Endothelial cell of umbilical vein (primary cell): ENCODE measurements around the gene UBE4B. TPM values are rescaled to one million over a fixed set of nuclear protein-coding genes. Genes with fewer than 3 reads are reported as not detected.

Experiments used
- BruUV-seq: library from RNA; stranded (reverse); fragments of 400-500 nt; replicated peaks from 2 replicates; lab custom pipeline; 2021; lab: Mats Ljungman, UMichigan
- CTCF ChIA-PET: fragments of 300-600, 350-600 bp; sonication (Branson Sonifier 250); formaldehyde crosslinking; loops from one replicate; lab custom pipeline; 2021; ENCODE audit warnings: antibody characterized with exemption, inconsistent platforms; lab: Charles Lee
- POLR2A ChIA-PET: fragments of 300-600, 350-600 bp; sonication (Branson Sonifier 250); formaldehyde crosslinking; loops from one replicate; lab custom pipeline; 2021; ENCODE audit warnings: antibody characterized with exemption, inconsistent platforms; lab: Charles Lee
- DNase-seq: peaks from one replicate; pipeline ENCODE4 v3.0.0-alpha.2; 2011; ENCODE audit warnings: low read depth, low spot score
- FAIRE-seq: peaks from 2 replicates; lab custom pipeline; 2011; peaks lifted over from hg19 to GRCh38; lab: Jason Lieb, UNC
- H2AFZ ChIP-seq: 2 replicates; pipeline ENCODE4 v1.6.0; 2012; ENCODE audit warnings: low read depth, low read length, control low read depth, inconsistent platforms
- H3K27ac ChIP-seq: 2 replicates; pipeline ENCODE4 v1.5.1; 2011; ENCODE audit warnings: low read depth, mild to moderate bottlenecking, control low read depth, low read length, moderate library complexity; ENCODE audit not compliant: insufficient read depth
- H3K27me3 ChIP-seq, 2 experiments: 2 replicates each; pipeline versions ENCODE4 v1.6.0 to v1.6.1; 2011; ENCODE audit warnings: low read length in 2 of 2, mixed read lengths in 1 of 2; ENCODE audit not compliant: control insufficient read depth in 2 of 2, insufficient read depth in 2 of 2
- H3K36me3 ChIP-seq, 2 experiments: 2 replicates in 1 of 2; 3 replicates in 1 of 2; pipeline ENCODE4 v1.5.1; 2011; ENCODE audit warnings: low read length in 2 of 2, mild to moderate bottlenecking in 1 of 2, moderate library complexity in 1 of 2; ENCODE audit not compliant: control insufficient read depth in 2 of 2, insufficient read depth in 2 of 2; ENCODE audit errors: extremely low read depth in 1 of 2
- H3K4me1 ChIP-seq: 3 replicates; pipeline ENCODE4 v1.5.1; 2011; ENCODE audit warnings: mild to moderate bottlenecking, low read length; ENCODE audit not compliant: control insufficient read depth, insufficient read depth; ENCODE audit errors: extremely low read depth
- H3K4me2 ChIP-seq: 2 replicates; pipeline ENCODE4 v1.6.1; 2011; ENCODE audit warnings: low read length, control low read depth, mixed read lengths; ENCODE audit not compliant: insufficient read depth
- H3K4me3 ChIP-seq, 3 experiments: fragments of 200-600 bp in 1 of 3; sonication (generic), shearing (Covaris generic) in 1 of 3; replicated peaks in 1 of 3; 2 replicates each; pipeline ENCODE4 v1.5.1; 2011 to 2016; ENCODE audit warnings: control low read depth in 3 of 3, low read length in 3 of 3, mild to moderate bottlenecking in 2 of 3, inconsistent platforms in 1 of 3, low read depth in 1 of 3, moderate library complexity in 1 of 3; ENCODE audit not compliant: insufficient read depth in 1 of 3
- H3K79me2 ChIP-seq: 2 replicates; pipeline ENCODE4 v1.6.0; 2012; ENCODE audit warnings: low read length, inconsistent platforms; ENCODE audit not compliant: control insufficient read depth, insufficient read depth
- H3K9ac ChIP-seq: replicated peaks from 2 replicates; pipeline ENCODE3; 2011; ENCODE audit warnings: low read length, control low read depth; ENCODE audit not compliant: insufficient read depth; ENCODE audit errors: extremely low read depth
- H3K9me1 ChIP-seq: replicated peaks from 3 replicates; pipeline ENCODE4 v1.6.0; 2011; ENCODE audit warnings: mild to moderate bottlenecking, low read length; ENCODE audit not compliant: control insufficient read depth, insufficient read depth; ENCODE audit errors: extremely low read depth
- H3K9me3 ChIP-seq: replicated peaks from 2 replicates; pipeline ENCODE4 v1.5.1; 2012; ENCODE audit warnings: low read length, inconsistent platforms; ENCODE audit not compliant: control insufficient read depth, insufficient read depth
- H4K20me1 ChIP-seq: replicated peaks from 2 replicates; pipeline ENCODE3; 2011; ENCODE audit warnings: mild to moderate bottlenecking, low read length; ENCODE audit not compliant: control insufficient read depth, insufficient read depth; ENCODE audit errors: extremely low read depth
- CTCF ChIP-seq, 2 donors: IDR thresholded peaks; 1 replicate in 1 of 2; 2 replicates in 1 of 2; pipeline ENCODE4 v1.5.1; 2011; ENCODE audit warnings: low read length in 2 of 2, mild to moderate bottlenecking in 2 of 2, moderate library complexity in 2 of 2, control low read depth in 1 of 2, inconsistent platforms in 1 of 2, low read depth in 1 of 2; ENCODE audit not compliant: insufficient read depth in 1 of 2; ENCODE audit errors: extremely low read depth in 1 of 2
- EZH2 ChIP-seq: IDR thresholded peaks from 2 replicates; pipeline ENCODE4 v1.6.1; 2012; ENCODE audit warnings: borderline replicate concordance, low read depth, mild to moderate bottlenecking, moderate library complexity, low read length, inconsistent platforms; ENCODE audit not compliant: severe bottlenecking
- FOS ChIP-seq: IDR thresholded peaks from 2 replicates; pipeline ENCODE4 v1.6.1; 2011; ENCODE audit warnings: mild to moderate bottlenecking, low read length, moderate library complexity, borderline replicate concordance; ENCODE audit not compliant: insufficient read depth
- GATA2 ChIP-seq: IDR thresholded peaks from 2 replicates; pipeline ENCODE4 v1.7.0; 2011; ENCODE audit warnings: low read depth, mild to moderate bottlenecking, moderate library complexity, mixed read lengths, low read length; ENCODE audit not compliant: insufficient read length, insufficient read depth
- JUN ChIP-seq: IDR thresholded peaks from 2 replicates; pipeline ENCODE4 v1.6.1; 2011; ENCODE audit warnings: borderline replicate concordance, low read depth; ENCODE audit not compliant: insufficient read length, insufficient read depth
- MAX ChIP-seq: IDR thresholded peaks from 2 replicates; pipeline ENCODE4 v1.6.1; 2011; ENCODE audit not compliant: insufficient read depth, insufficient read length
- MYC ChIP-seq: IDR thresholded peaks from one replicate; pipeline ENCODE4 v1.6.1; 2011; ENCODE audit warnings: mild to moderate bottlenecking, low read depth, low read length
- POLR2A ChIP-seq: IDR thresholded peaks from 2 replicates; pipeline ENCODE4 v1.6.1; 2012; ENCODE audit warnings: low read depth, mild to moderate bottlenecking, control low read depth, low read length
- POLR2AphosphoS5 ChIP-seq: IDR thresholded peaks from 2 replicates; pipeline ENCODE4 v1.6.1; 2012; ENCODE audit warnings: low read depth, mild to moderate bottlenecking, control low read depth, low read length, moderate library complexity; ENCODE audit not compliant: insufficient read depth
- dilution Hi-C: fragments of 300-500 bp; cut with MboI; formaldehyde crosslinking; loops from one replicate; pipeline ENCODE4 v1.15.0; 2019; ENCODE audit warnings: low sequenced_read_pairs; ENCODE audit not compliant: extremely low pct_ligation_motif_present
- intact Hi-C: fragments of 100-400 bp; cut with micrococcal nuclease; formaldehyde crosslinking; loops from one replicate; pipeline ENCODE4 v1.10.0; 2022
- polyA plus RNA-seq, 4 experiments: library from polyadenylated mRNA; depleted of rRNA in 3 of 4; stranded (reverse) in 3 of 4; unstranded in 1 of 4; fragments of >200 nt; gene quantifications; 2 replicates each; pipeline versions ENCODE4 v1.2.1 to v1.2.3, GENCODE V29; 2011 to 2012; ENCODE audit warnings: missing spikeins in 1 of 4
- total RNA-seq: library from RNA; stranded (reverse); gene quantifications from 2 replicates; pipeline ENCODE4 v1.2.3, GENCODE V29; 2021

UBE4B gene
- total and polyA plus RNA-seq, 2 donors (not counting 3 experiments of a cell fraction or from before 2014, with no cell fraction given) = 17.8 to 54.5 TPM

DNA sequence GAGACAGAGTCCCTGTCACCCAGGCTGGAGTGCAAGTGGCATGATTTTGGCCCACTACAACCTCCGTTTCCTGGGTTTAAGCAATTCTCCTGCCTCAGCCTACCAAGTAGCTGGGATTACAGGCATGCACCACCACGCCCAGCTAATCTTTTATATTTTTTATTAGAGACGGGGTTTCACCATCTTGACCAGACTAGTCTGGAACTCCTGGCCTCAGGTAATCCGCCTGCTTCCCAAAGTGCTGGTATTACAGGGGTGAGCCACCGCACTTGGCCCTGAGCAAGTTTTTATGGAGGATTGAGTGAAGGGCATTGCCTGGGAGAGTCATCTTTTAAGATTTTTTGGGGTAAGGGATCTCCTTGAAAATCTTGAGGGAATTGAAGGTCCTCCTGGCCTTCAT, 28.5 kb downstream of the UBE4B start:
- BruUV-seq = no TSS peak
- ChIA-PET POLR2A (interaction anchor here (0.5 kb wide), 1 partner anchor 222 kb away, joined by 4 read pairs; no protein-coding TSS in a partner anchor), CTCF (interaction anchor here (2.3 kb wide), 1 partner anchor 9 kb away, joined by 6 read pairs; no protein-coding TSS in a partner anchor)
- DNase-seq (no peak), FAIRE-seq (no peak)
- H3K9me3 ChIP-seq = no peaks in the 10 kb centered on the region
- H3K4me2 ChIP-seq = no peak overlapping the region
- H3K9ac ChIP-seq = no peak overlapping the region
- H3K36me3 ChIP-seq = no peaks in the 10 kb centered on the region
- no peak overlapping the region for H3K4me3 ChIP-seq
- H3K4me1 ChIP-seq = peaks cover 14% of the 10 kb centered on the region
- dilution Hi-C loops (no loop called here), intact Hi-C loops (no loop called here)
- no peak for TF ChIP-seq GATA2
- no peak for TF ChIP-seq POLR2A
- no peak for TF ChIP-seq EZH2
- TF ChIP-seq POLR2AphosphoS5 = no peak
- TF ChIP-seq CTCF (IDR thresholded peaks at IDR 0.05; ENCODE audit: extremely low read depth in 1 of 2, insufficient read depth in 1 of 2, low read depth in 1 of 2, low read length in 2 of 2) = no peak
- TF ChIP-seq MYC = no peak
- no peak for TF ChIP-seq JUN
- no peak for TF ChIP-seq MAX
- no peak for TF ChIP-seq FOS
- no peaks in the 10 kb centered on the region for H3K9me1 ChIP-seq
- no peaks in the 10 kb centered on the region for H4K20me1 ChIP-seq
- H3K79me2 ChIP-seq = peaks cover 35% of the 10 kb centered on the region
- H3K27me3 ChIP-seq = no peaks in the 10 kb centered on the region
- H2AFZ ChIP-seq = no peak overlapping the region
- no peak overlapping the region for H3K27ac ChIP-seq
